GM10266 (cell line): ENCODE results near the gene MMP10.

Experiments
- DNase-seq: peaks from one replicate; pipeline ENCODE4 v3.0.0; 2012; ENCODE audit errors: extremely low spot score
- TF ChIP-seq, protein P1 (sequence below): IDR thresholded peaks from 2 replicates; pipeline ENCODE4 v1.5.1; 2012; ENCODE audit warnings: mild to moderate bottlenecking, low read depth; ENCODE audit not compliant: control insufficient read depth, insufficient read depth; ENCODE audit errors: missing control alignments

The MMP10 gene

DNA sequence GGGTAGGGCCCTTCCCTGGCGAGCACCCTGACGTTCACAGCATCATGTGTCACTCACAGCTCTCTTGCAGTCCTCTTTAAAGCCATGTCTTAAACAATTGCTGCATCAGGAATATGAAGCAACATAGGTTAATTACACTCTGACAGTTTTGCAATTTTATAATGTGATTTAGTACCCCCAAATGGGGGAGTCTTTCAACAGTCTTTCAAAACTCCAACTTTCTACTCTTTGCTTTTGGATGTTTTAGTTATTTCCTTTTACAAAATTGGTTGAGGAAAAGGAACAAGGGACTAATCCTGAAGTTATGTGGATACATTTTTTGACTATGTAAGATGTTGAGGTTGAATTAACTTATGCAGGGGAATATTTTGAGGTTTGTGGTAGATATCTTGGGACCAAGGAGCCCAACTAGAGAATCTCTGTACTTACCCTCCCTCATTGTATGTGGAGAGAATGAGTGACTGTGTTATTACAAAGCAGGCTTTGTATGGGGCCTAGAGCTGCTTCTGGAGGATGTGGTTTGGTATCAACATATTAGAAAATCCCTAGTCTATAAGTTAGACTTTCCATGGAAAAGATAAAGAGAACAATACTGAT lies 55.4 kb downstream of the MMP10 start, which contains the start of gene MMP8:
MMP8 (minus strand) TSS at position 51 of the 597 bp plus-strand sequence. CDS start 99 bp downstream, outside the sequence.
- TF ChIP-seq, protein P1, sequence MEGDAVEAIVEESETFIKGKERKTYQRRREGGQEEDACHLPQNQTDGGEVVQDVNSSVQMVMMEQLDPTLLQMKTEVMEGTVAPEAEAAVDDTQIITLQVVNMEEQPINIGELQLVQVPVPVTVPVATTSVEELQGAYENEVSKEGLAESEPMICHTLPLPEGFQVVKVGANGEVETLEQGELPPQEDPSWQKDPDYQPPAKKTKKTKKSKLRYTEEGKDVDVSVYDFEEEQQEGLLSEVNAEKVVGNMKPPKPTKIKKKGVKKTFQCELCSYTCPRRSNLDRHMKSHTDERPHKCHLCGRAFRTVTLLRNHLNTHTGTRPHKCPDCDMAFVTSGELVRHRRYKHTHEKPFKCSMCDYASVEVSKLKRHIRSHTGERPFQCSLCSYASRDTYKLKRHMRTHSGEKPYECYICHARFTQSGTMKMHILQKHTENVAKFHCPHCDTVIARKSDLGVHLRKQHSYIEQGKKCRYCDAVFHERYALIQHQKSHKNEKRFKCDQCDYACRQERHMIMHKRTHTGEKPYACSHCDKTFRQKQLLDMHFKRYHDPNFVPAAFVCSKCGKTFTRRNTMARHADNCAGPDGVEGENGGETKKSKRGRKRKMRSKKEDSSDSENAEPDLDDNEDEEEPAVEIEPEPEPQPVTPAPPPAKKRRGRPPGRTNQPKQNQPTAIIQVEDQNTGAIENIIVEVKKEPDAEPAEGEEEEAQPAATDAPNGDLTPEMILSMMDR = no peak
- no peak for DNase-seq

GRCh38 chr11:102722821-102723220 lies 57.6 kb downstream of the MMP10 start:
- no peak for DNase-seq
- TF ChIP-seq, protein P1 = no peak
